H1 (cell line): Measurements from ENCODE around the gene OR2A14. TPM values are rescaled to one million over a fixed set of nuclear protein-coding genes. Genes with fewer than 3 reads are reported as not detected.

Experiments
- BRCA1 ChIP-seq: IDR thresholded peaks from 2 replicates; pipeline ENCODE4 v1.6.1; 2012; ENCODE audit warnings: low read depth, low read length, improper control_type of control experiment
- KDM4A ChIP-seq: IDR thresholded peaks from one replicate; pipeline ENCODE4 v1.7.1; 2012; ENCODE audit warnings: low read depth, mild to moderate bottlenecking, moderate library complexity, low read length, inconsistent platforms; ENCODE audit not compliant: severe bottlenecking
- MAFK ChIP-seq: IDR thresholded peaks from 2 replicates; pipeline ENCODE4 v1.6.1; 2012; ENCODE audit warnings: low read depth, mild to moderate bottlenecking, improper control_type of control experiment, low read length
- NANOG ChIP-seq: IDR thresholded peaks from 2 replicates; pipeline ENCODE4 v1.6.1; 2011; ENCODE audit warnings: low read length, low read depth, mild to moderate bottlenecking, inconsistent platforms; ENCODE audit not compliant: insufficient read depth, poor library complexity, severe bottlenecking
- RAD21 ChIP-seq, 2 experiments: IDR thresholded peaks in 1 of 2; conservative IDR thresholded peaks in 1 of 2; 2 replicates each; pipeline ENCODE4 v1.6.1; 2011; ENCODE audit warnings: low read depth in 2 of 2, low read length in 2 of 2, improper control_type of control experiment in 1 of 2, inconsistent platforms in 1 of 2, mild to moderate bottlenecking in 1 of 2, moderate library complexity in 1 of 2
- RXRA ChIP-seq: IDR thresholded peaks from 2 replicates; pipeline ENCODE4 v1.6.1; 2011; ENCODE audit warnings: low read depth, mild to moderate bottlenecking, low read length, moderate library complexity; ENCODE audit not compliant: insufficient read depth
- SAP30 ChIP-seq: fragments of 300-600 bp; sonication (generic); IDR thresholded peaks from 2 replicates; pipeline ENCODE4 v1.7.1; 2012; ENCODE audit warnings: low read length, moderate library complexity, mild to moderate bottlenecking, inconsistent platforms; ENCODE audit not compliant: insufficient read depth, insufficient replicate concordance
- SRF ChIP-seq: IDR thresholded peaks from 2 replicates; pipeline ENCODE4 v1.6.1; 2011; ENCODE audit warnings: mild to moderate bottlenecking, low read depth, low read length, moderate library complexity
- TAF1 ChIP-seq: IDR thresholded peaks from 2 replicates; pipeline ENCODE4 v1.6.1; 2011; ENCODE audit warnings: mild to moderate bottlenecking, low read depth, low read length
- TAF7 ChIP-seq: optimal IDR thresholded peaks from 2 replicates; pipeline ENCODE3; 2011; ENCODE audit warnings: low read depth, mild to moderate bottlenecking, inconsistent platforms, low read length, moderate library complexity, borderline replicate concordance
- TBP ChIP-seq: IDR thresholded peaks from 2 replicates; pipeline ENCODE4 v1.6.1; 2011; ENCODE audit warnings: low read depth, low read length, improper control_type of control experiment
- polyA plus RNA-seq, 7 experiments: library from polyadenylated mRNA; depleted of rRNA in 3 of 7; stranded (reverse) in 5 of 7; unstranded in 2 of 7; fragments of >200 nt in 5 of 7; fragments of 200-250 nt in 2 of 7; gene quantifications; 1 replicate in 5 of 7; 2 replicates in 1 of 7; 4 replicates in 1 of 7; pipeline versions ENCODE4 v1.2.1 to v1.2.3, GENCODE V29; 2011 to 2013; ENCODE audit warnings: missing spikeins in 2 of 7, mixed read lengths in 2 of 7
- total RNA-seq: library from RNA; stranded (reverse); fragmentation: NEBNext Ultra II Directional; extraction: Animal tissue kit (Norgen Biotek cat#: 25700); gene quantifications from 2 replicates; pipeline ENCODE4 v1.2.1, GENCODE V29; 2021
- TF ChIP-seq, protein P1 (sequence below): fragments of 300-600 bp; sonication (generic); IDR thresholded peaks from 2 replicates; pipeline ENCODE4 v1.7.1; 2012; ENCODE audit warnings: low read length, moderate library complexity, mild to moderate bottlenecking, inconsistent platforms; ENCODE audit not compliant: insufficient replicate concordance

The OR2A14 gene
- total and polyA plus RNA-seq, 2 of the 8 experiments (the other 6 are each of a cell fraction or from before 2014, with no cell fraction given) = not detected

GRCh38 chr7:144174613-144175012, 51.6 kb downstream of the OR2A14 start (continued):
- TF ChIP-seq, protein P1, sequence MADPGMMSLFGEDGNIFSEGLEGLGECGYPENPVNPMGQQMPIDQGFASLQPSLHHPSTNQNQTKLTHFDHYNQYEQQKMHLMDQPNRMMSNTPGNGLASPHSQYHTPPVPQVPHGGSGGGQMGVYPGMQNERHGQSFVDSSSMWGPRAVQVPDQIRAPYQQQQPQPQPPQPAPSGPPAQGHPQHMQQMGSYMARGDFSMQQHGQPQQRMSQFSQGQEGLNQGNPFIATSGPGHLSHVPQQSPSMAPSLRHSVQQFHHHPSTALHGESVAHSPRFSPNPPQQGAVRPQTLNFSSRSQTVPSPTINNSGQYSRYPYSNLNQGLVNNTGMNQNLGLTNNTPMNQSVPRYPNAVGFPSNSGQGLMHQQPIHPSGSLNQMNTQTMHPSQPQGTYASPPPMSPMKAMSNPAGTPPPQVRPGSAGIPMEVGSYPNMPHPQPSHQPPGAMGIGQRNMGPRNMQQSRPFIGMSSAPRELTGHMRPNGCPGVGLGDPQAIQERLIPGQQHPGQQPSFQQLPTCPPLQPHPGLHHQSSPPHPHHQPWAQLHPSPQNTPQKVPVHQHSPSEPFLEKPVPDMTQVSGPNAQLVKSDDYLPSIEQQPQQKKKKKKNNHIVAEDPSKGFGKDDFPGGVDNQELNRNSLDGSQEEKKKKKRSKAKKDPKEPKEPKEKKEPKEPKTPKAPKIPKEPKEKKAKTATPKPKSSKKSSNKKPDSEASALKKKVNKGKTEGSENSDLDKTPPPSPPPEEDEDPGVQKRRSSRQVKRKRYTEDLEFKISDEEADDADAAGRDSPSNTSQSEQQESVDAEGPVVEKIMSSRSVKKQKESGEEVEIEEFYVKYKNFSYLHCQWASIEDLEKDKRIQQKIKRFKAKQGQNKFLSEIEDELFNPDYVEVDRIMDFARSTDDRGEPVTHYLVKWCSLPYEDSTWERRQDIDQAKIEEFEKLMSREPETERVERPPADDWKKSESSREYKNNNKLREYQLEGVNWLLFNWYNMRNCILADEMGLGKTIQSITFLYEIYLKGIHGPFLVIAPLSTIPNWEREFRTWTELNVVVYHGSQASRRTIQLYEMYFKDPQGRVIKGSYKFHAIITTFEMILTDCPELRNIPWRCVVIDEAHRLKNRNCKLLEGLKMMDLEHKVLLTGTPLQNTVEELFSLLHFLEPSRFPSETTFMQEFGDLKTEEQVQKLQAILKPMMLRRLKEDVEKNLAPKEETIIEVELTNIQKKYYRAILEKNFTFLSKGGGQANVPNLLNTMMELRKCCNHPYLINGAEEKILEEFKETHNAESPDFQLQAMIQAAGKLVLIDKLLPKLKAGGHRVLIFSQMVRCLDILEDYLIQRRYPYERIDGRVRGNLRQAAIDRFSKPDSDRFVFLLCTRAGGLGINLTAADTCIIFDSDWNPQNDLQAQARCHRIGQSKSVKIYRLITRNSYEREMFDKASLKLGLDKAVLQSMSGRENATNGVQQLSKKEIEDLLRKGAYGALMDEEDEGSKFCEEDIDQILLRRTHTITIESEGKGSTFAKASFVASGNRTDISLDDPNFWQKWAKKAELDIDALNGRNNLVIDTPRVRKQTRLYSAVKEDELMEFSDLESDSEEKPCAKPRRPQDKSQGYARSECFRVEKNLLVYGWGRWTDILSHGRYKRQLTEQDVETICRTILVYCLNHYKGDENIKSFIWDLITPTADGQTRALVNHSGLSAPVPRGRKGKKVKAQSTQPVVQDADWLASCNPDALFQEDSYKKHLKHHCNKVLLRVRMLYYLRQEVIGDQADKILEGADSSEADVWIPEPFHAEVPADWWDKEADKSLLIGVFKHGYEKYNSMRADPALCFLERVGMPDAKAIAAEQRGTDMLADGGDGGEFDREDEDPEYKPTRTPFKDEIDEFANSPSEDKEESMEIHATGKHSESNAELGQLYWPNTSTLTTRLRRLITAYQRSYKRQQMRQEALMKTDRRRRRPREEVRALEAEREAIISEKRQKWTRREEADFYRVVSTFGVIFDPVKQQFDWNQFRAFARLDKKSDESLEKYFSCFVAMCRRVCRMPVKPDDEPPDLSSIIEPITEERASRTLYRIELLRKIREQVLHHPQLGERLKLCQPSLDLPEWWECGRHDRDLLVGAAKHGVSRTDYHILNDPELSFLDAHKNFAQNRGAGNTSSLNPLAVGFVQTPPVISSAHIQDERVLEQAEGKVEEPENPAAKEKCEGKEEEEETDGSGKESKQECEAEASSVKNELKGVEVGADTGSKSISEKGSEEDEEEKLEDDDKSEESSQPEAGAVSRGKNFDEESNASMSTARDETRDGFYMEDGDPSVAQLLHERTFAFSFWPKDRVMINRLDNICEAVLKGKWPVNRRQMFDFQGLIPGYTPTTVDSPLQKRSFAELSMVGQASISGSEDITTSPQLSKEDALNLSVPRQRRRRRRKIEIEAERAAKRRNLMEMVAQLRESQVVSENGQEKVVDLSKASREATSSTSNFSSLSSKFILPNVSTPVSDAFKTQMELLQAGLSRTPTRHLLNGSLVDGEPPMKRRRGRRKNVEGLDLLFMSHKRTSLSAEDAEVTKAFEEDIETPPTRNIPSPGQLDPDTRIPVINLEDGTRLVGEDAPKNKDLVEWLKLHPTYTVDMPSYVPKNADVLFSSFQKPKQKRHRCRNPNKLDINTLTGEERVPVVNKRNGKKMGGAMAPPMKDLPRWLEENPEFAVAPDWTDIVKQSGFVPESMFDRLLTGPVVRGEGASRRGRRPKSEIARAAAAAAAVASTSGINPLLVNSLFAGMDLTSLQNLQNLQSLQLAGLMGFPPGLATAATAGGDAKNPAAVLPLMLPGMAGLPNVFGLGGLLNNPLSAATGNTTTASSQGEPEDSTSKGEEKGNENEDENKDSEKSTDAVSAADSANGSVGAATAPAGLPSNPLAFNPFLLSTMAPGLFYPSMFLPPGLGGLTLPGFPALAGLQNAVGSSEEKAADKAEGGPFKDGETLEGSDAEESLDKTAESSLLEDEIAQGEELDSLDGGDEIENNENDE = no peak
- no peak for TF ChIP-seq MAFK
- TF ChIP-seq BRCA1 = no peak
- no peak for TF ChIP-seq TAF1
- TF ChIP-seq SAP30 = no peak
- no peak for TF ChIP-seq KDM4A
- TF ChIP-seq NANOG = no peak
- no peak for TF ChIP-seq RXRA
- TF ChIP-seq TBP = no peak
- TF ChIP-seq RAD21 (IDR thresholded peaks at IDR 0.05 in 1 of 2, conservative IDR thresholded peaks at IDR 0.05 in 1 of 2; ENCODE audit: low read depth in 2 of 2, low read length in 2 of 2) = no peak
- no peak for TF ChIP-seq SRF
- TF ChIP-seq TAF7 = no peak
